Testis (tissue), 3 donors: ENCODE results near the gene NIN. TPM values are rescaled to one million over a fixed set of nuclear protein-coding genes. Genes with fewer than 3 reads are reported as not detected.

Experiments used
- DNase-seq: peaks from one replicate; pipeline ENCODE4 v3.0.0-alpha.2; 2019
- H3K27ac ChIP-seq, 2 donors: fragments of 200-600 bp; sonication (generic); one replicate each; pipeline ENCODE4 v1.5.1; 2019
- H3K27me3 ChIP-seq: fragments of 200-600 bp; sonication (generic); one replicate; pipeline ENCODE4 v1.5.1; 2019
- H3K36me3 ChIP-seq: fragments of 200-600 bp; sonication (generic); one replicate; pipeline ENCODE4 v1.5.1; 2017; ENCODE audit warnings: low read depth; ENCODE audit errors: missing control alignments
- H3K4me1 ChIP-seq: fragments of 200-600 bp; sonication (generic); one replicate; pipeline ENCODE4 v1.5.1; 2019
- H3K4me3 ChIP-seq, 2 donors: fragments of 200-600 bp; sonication (generic); one replicate each; pipeline ENCODE4 v1.5.1; 2017 to 2019
- H3K9me3 ChIP-seq: fragments of 200-600 bp; sonication (generic); one replicate; pipeline ENCODE4 v1.5.1; 2017
- POLR2A ChIP-seq: fragments of 450-650 bp; IDR thresholded peaks from one replicate; pipeline ENCODE4 v1.6.1; 2017; ENCODE audit warnings: antibody characterized with exemption, mild to moderate bottlenecking, moderate library complexity
- WGBS, 2 donors: methylation state at CpG; one replicate each; pipeline ENCODE4 v1.1.5; 2018; 5-methylcytosine and 5-hydroxymethylcytosine counted together
- intact Hi-C: fragments of 100-400 bp; cut with DNase I; formaldehyde crosslinking; loops from one replicate; pipeline ENCODE4 v1.15.1; 2023; ENCODE audit warnings: low total_unique reads
- polyA plus RNA-seq: library from polyadenylated mRNA; stranded (reverse); fragments of 350-450 nt; fragmentation: Illumina TruSeq; extraction: RNeasy Lipid Tissue Mini Kit (QIAGEN cat#74804); gene quantifications from one replicate; pipeline ENCODE4 v1.2.3, GENCODE V29; 2014; ENCODE audit warnings: low read depth, low replicate concordance; ENCODE audit not compliant: insufficient read depth
- small RNA-seq, 2 donors: library from RNA; depleted of rRNA; stranded (forward); fragments of <200 nt; gene quantifications; one replicate each; pipeline ENCODE3, GENCODE V24; 2016
- total RNA-seq, 2 donors: library from RNA; depleted of rRNA; stranded (reverse); fragments of >200 nt; gene quantifications; one replicate each; pipeline ENCODE4 v1.2.3, GENCODE V29; 2016
- TF ChIP-seq, protein P1 (sequence below), 3 experiments: fragments of 450-650 bp in 2 of 3; fragments of 200-600 bp in 1 of 3; sonication (generic) in 1 of 3; IDR thresholded peaks; one replicate each; pipeline ENCODE4 v1.5.1; 2016 to 2019; ENCODE audit warnings: antibody characterized with exemption in 3 of 3, mild to moderate bottlenecking in 2 of 3, moderate library complexity in 1 of 3

NIN gene
- total and polyA plus RNA-seq, 3 donors from 2014 or later: 4.4 to 16.5 (median 9.3) TPM

DNA sequence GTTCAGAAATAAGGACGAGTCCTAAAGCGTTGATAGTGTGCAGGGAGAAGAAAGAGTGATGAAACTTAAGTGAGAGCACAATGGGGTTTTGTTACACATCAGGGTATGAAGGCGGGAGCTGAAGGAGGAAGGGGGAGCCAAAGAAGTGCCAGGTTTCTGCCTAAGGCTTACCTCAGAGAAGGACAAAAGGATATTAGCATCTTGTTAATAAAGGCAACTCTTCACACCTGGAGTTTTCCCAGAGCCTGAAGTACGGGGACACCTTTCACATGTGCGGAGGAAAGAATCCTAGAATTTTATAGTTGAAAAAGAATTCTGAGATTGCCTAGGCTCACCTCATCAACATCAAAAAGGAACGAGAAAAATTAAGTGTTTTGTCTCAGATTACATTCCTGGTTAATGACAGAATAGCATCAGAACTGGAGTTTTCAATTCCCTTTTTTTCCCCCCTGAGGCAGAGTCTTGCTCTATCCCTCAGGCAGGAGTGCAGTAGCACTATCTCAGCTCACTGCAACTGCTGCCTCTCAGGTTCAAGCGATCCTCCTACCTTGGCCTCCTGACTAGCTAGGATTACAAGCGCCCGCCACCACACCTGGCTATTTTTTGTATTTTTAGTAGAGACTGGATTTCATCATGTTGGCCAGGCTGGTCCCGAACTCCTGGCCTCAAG lies 160.6 kb downstream of the NIN start:
- Histone ChIP-seq H3K27me3 (no peaks in the 10 kb centered on the region), H3K27ac (peak overlapping the region; percentile 8 to 98), H3K9me3 (no peaks in the 10 kb centered on the region), H3K36me3 (no peaks in the 10 kb centered on the region), H3K4me3 (no peak overlapping the region), H3K4me1 (peaks cover 10% of the 10 kb centered on the region)
- intact Hi-C loops: no loop called here
- TF ChIP-seq POLR2A: no peak
- TF ChIP-seq, protein P1, sequence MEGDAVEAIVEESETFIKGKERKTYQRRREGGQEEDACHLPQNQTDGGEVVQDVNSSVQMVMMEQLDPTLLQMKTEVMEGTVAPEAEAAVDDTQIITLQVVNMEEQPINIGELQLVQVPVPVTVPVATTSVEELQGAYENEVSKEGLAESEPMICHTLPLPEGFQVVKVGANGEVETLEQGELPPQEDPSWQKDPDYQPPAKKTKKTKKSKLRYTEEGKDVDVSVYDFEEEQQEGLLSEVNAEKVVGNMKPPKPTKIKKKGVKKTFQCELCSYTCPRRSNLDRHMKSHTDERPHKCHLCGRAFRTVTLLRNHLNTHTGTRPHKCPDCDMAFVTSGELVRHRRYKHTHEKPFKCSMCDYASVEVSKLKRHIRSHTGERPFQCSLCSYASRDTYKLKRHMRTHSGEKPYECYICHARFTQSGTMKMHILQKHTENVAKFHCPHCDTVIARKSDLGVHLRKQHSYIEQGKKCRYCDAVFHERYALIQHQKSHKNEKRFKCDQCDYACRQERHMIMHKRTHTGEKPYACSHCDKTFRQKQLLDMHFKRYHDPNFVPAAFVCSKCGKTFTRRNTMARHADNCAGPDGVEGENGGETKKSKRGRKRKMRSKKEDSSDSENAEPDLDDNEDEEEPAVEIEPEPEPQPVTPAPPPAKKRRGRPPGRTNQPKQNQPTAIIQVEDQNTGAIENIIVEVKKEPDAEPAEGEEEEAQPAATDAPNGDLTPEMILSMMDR (IDR thresholded peaks at IDR 0.05): no peak
- DNase-seq: no peak
- 66 to 74% methylated on average over 10 of the region's 10 CpGs for WGBS, 2 donors

Small RNA genes within 50 kb of the gene (small RNA-seq; reads per million reads assigned to genes)
- gene RF00593: 0 reads per million in 2 donors

Other genes with a start within 250 kb of the NIN start
- 10 to 100 TPM; 40.4 to 40.9 TPM for gene SAV1, start 162.9 kb downstream of the NIN start, total RNA-seq
- 53.5 TPM for gene SAV1, start 162.9 kb downstream of the NIN start, polyA plus RNA-seq
- gene ABHD12B, start 40.9 kb upstream of the NIN start, total RNA-seq: under 1 TPM in 1 of 2 donors, not detected in 1; 0.37 TPM
- 3.0 TPM for gene ABHD12B, start 40.9 kb upstream of the NIN start, polyA plus RNA-seq
- 10 to 100 TPM; 14.3 to 16.5 TPM for gene PYGL, start 113.3 kb upstream of the NIN start, total RNA-seq
- gene PYGL, start 113.3 kb upstream of the NIN start, polyA plus RNA-seq: 12.7 TPM